ENCODE measurements around the gene GHRL. TPM values are rescaled to one million over a fixed set of nuclear protein-coding genes. Genes with fewer than 3 reads are reported as not detected.
"Not testable (repeated sequence)": the region's sequence is repeated elsewhere in the genome, so short reads cannot be mapped to it uniquely, and the experiment has no call there.

Gene GHRL
- total RNA-seq, 1 donor from 2014 or later: 45.8 TPM

- Mint-ChIP-seq H3K9me3 (ENCODE audit: low read depth) (no peaks in the 10 kb centered on the region), H3K4me1 (ENCODE audit: low read depth) (no peaks in the 10 kb centered on the region), H3K4me3 (ENCODE audit: low read depth) (no peak overlapping the region), H3K36me3 (ENCODE audit: insufficient read depth) (peaks cover 24% of the 10 kb centered on the region), H3K27ac (no peak overlapping the region), H3K27me3 (no peaks in the 10 kb centered on the region)
- no peak for DNase-seq (ENCODE audit: low spot score, unreplicated experiment)
- TF ChIP-seq CTCF (IDR thresholded peaks at IDR 0.05; ENCODE audit: unreplicated experiment): no peak
Measured at GRCh38 chr3:10300087-10300486, 7.3 kb upstream of the GHRL start.

- DNase-seq (ENCODE audit: low spot score, unreplicated experiment): no peak
- H3K9me3 Mint-ChIP-seq (ENCODE audit: low read depth): no peaks in the 10 kb centered on the region
- H3K4me1 Mint-ChIP-seq (ENCODE audit: low read depth): no peaks in the 10 kb centered on the region
- H3K4me3 Mint-ChIP-seq (ENCODE audit: low read depth): no peak overlapping the region
- no peak for TF ChIP-seq CTCF (IDR thresholded peaks at IDR 0.05; ENCODE audit: unreplicated experiment)
- no peaks in the 10 kb centered on the region for H3K27me3 Mint-ChIP-seq
- no peak overlapping the region for H3K27ac Mint-ChIP-seq
- peaks cover 26% of the 10 kb centered on the region for H3K36me3 Mint-ChIP-seq (ENCODE audit: insufficient read depth)
Measured at GRCh38 chr3:10299679-10300078, 6.9 kb upstream of the GHRL start.

- H3K27ac Mint-ChIP-seq: no peak overlapping the region
Measured at GRCh38 chr3:10299175-10299574, 6.4 kb upstream of the GHRL start.

GRCh38 chr3:10298064-10298463 lies 5.3 kb upstream of the GHRL start:
- H3K9me3 Mint-ChIP-seq (ENCODE audit: low read depth); H3K4me1 Mint-ChIP-seq (ENCODE audit: low read depth); H3K27me3 Mint-ChIP-seq; H3K27ac Mint-ChIP-seq; H3K4me3 Mint-ChIP-seq (ENCODE audit: low read depth); DNase-seq (ENCODE audit: low spot score, unreplicated experiment): not testable (repeated sequence)
- H3K36me3 Mint-ChIP-seq (ENCODE audit: insufficient read depth): peaks cover 31% of the 10 kb centered on the region

More at GRCh38 chr3:10299175-10299574, 6.4 kb upstream of the GHRL start:
- no peak for TF ChIP-seq CTCF (IDR thresholded peaks at IDR 0.05; ENCODE audit: unreplicated experiment)
- peaks cover 29% of the 10 kb centered on the region for H3K36me3 Mint-ChIP-seq (ENCODE audit: insufficient read depth)
- H3K4me1 Mint-ChIP-seq (ENCODE audit: low read depth): peaks cover 2% of the 10 kb centered on the region
- no peaks in the 10 kb centered on the region for H3K27me3 Mint-ChIP-seq
- H3K9me3 Mint-ChIP-seq (ENCODE audit: low read depth): no peaks in the 10 kb centered on the region
- DNase-seq (ENCODE audit: low spot score, unreplicated experiment): no peak
- H3K4me3 Mint-ChIP-seq (ENCODE audit: low read depth): no peak overlapping the region

- no peak overlapping the region for H3K4me3 Mint-ChIP-seq (ENCODE audit: low read depth)
- DNase-seq (ENCODE audit: low spot score, unreplicated experiment): no peak
- no peaks in the 10 kb centered on the region for H3K27me3 Mint-ChIP-seq
- peaks cover 27% of the 10 kb centered on the region for H3K4me1 Mint-ChIP-seq (ENCODE audit: low read depth)
- no peak for TF ChIP-seq CTCF (IDR thresholded peaks at IDR 0.05; ENCODE audit: unreplicated experiment)
- peak overlapping the region; percentile 54 for H3K27ac Mint-ChIP-seq
- peaks cover 16% of the 10 kb centered on the region for H3K36me3 Mint-ChIP-seq (ENCODE audit: insufficient read depth)
- H3K9me3 Mint-ChIP-seq (ENCODE audit: low read depth): no peaks in the 10 kb centered on the region
Measured at GRCh38 chr3:10294030-10294586, 1.4 kb upstream of the GHRL start.

- H3K4me1 Mint-ChIP-seq (ENCODE audit: low read depth): peaks cover 29% of the 10 kb centered on the region
- peak overlapping the region; percentile 92 for H3K27ac Mint-ChIP-seq
- peaks cover 16% of the 10 kb centered on the region for H3K36me3 Mint-ChIP-seq (ENCODE audit: insufficient read depth)
- H3K9me3 Mint-ChIP-seq (ENCODE audit: low read depth): no peaks in the 10 kb centered on the region
- H3K27me3 Mint-ChIP-seq: no peaks in the 10 kb centered on the region
- peak overlapping the region; percentile 46 for H3K4me3 Mint-ChIP-seq (ENCODE audit: low read depth)
- TF ChIP-seq CTCF (IDR thresholded peaks at IDR 0.05; ENCODE audit: unreplicated experiment): no peak
- DNase-seq (ENCODE audit: low spot score, unreplicated experiment): no peak
Measured at GRCh38 chr3:10291641-10292040, 1.1 kb downstream of the GHRL start.

All from progenitor cell of endocrine pancreas (in vitro differentiated cells).